ENCODE results near the gene PLSCR4. TPM values are rescaled to one million over a fixed set of nuclear protein-coding genes. Genes with fewer than 3 reads are reported as not detected.

Gene PLSCR4
- total RNA-seq, 4 donors from 2014 or later: 42.0 to 83.3 (median 61.5) TPM

GRCh38 chr3:146247911-146248310 is 3.0 kb downstream of the PLSCR4 start:
- Histone ChIP-seq H3K4me1 (peaks cover 2 to 49% (median 8%) of the 10 kb centered on the region in 3 donors), H3K4me3 (peak overlapping the region in 1 of 2 donors; percentile 88), H3K27ac (peak overlapping the region in 3 of 4 donors; percentile 29 to 41 (median 31)), H3K27me3 (no peaks in the 10 kb centered on the region), H3K9me3 (no peaks in the 10 kb centered on the region), H3K36me3 (no peaks in the 10 kb centered on the region)
- WGBS, 2 donors (ENCODE audit: low coverage in 1 of 2): 75 to 100% methylated on average over 1 of the region's 1 CpG
- TF ChIP-seq POLR2AphosphoS5 (IDR thresholded peaks at IDR 0.05): no peak
- TF ChIP-seq POLR2A (IDR thresholded peaks at IDR 0.05): no peak
- no peak for ATAC-seq

DNA sequence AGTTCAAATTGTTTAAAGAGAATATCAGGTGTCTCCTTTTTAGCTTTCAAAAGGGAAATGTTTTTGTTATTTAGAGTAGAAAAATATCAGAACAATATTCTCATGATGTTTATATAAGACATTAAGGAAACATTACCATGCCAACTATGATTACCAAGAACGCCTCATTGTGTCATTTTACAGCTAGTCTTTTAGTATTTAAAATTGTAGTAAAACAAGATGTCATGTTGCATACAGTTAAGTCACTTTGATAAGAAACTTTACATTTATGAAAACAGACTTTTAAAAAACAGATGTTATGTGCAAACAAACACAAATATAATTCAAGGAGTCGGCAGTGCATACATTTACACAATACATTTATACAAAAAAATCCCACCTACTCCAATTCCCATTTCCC is 4.4 kb downstream of the PLSCR4 start:
- TF ChIP-seq EP300 (IDR thresholded peaks at IDR 0.05): no peak
- TF ChIP-seq POLR2AphosphoS5 (IDR thresholded peaks at IDR 0.05): no peak
- no peak for TF ChIP-seq POLR2A (IDR thresholded peaks at IDR 0.05)
- TF ChIP-seq CTCF (IDR thresholded peaks at IDR 0.05): no peak
- Histone ChIP-seq H3K27me3 (no peaks in the 10 kb centered on the region), H3K9me3 (no peaks in the 10 kb centered on the region), H3K36me3 (no peaks in the 10 kb centered on the region), H3K4me3 (no peak overlapping the region), H3K4me1 (peaks cover 0 to 35% (median under 1%) of the 10 kb centered on the region in 3 donors), H3K27ac (peak overlapping the region in 1 of 4 donors; percentile 41)
- ATAC-seq: no peak
- WGBS, 2 donors (ENCODE audit: low coverage in 1 of 2): 43 to 46% methylated on average over 2 of the region's 2 CpGs

GRCh38 chr3:146243559-146243958 is 7.3 kb downstream of the PLSCR4 start:
- Histone ChIP-seq H3K27me3 (no peaks in the 10 kb centered on the region), H3K36me3 (no peaks in the 10 kb centered on the region), H3K4me1 (peaks cover 0 to 25% (median 0%) of the 10 kb centered on the region in 3 donors), H3K9me3 (no peaks in the 10 kb centered on the region), H3K27ac (no peak overlapping the region), H3K4me3 (no peak overlapping the region)
- no peak for ATAC-seq
- TF ChIP-seq POLR2AphosphoS5 (IDR thresholded peaks at IDR 0.05) (no peak), CTCF (IDR thresholded peaks at IDR 0.05) (no peak), POLR2A (IDR thresholded peaks at IDR 0.05) (no peak), EP300 (IDR thresholded peaks at IDR 0.05) (no peak)
- 42 to 79% methylated on average over 1 of the region's 1 CpG for WGBS, 2 donors (ENCODE audit: low coverage in 1 of 2)

DNA sequence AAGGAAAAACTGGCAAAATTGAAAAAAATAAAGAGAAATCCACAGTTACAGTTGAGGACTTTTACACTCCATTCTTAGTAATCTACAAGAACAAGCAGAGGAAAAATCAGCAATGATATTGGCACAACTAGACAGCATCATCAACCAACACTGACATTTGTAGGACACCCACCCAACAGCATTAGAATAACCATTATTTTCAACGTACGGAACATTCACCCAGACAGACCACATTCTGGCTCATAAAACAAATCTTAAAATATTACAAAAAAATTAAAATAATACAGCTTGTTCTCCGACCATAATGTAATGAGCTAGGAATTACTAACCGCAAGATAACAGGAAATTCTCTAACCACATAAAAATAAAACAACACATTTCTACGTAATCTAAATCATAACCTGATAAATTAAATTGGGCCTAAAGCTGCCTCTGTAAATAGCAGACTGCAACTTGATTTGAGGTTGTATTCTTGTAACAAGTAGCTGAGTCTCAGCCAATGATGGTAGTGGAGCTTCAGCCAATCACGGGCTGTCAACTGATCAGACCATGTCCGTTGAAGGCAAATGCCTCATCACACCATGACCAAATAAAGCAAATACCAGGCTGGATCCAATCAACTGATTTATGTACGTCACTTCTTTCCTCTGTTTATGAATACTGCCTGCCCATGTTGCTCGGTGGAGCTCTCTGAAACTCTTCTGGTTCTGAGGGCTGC is 9.2 kb downstream of the PLSCR4 start:
- no peak for TF ChIP-seq POLR2AphosphoS5 (IDR thresholded peaks at IDR 0.05)
- no peak for TF ChIP-seq POLR2A (IDR thresholded peaks at IDR 0.05)
- TF ChIP-seq CTCF (IDR thresholded peaks at IDR 0.05): no peak
- no peak for TF ChIP-seq EP300 (IDR thresholded peaks at IDR 0.05)
- no peaks in the 10 kb centered on the region for H3K27me3 ChIP-seq
- 68 to 78% methylated on average over 9 of the region's 9 CpGs for WGBS, 2 donors (ENCODE audit: low coverage in 1 of 2)
- peak overlapping the region in 2 of 4 donors; percentile 17 to 25 for H3K27ac ChIP-seq
- peaks cover 0 to 14% (median 0%) of the 10 kb centered on the region in 3 donors for H3K9me3 ChIP-seq
- ATAC-seq: no peak
- H3K4me1 ChIP-seq: peaks cover 0 to 8% (median 0%) of the 10 kb centered on the region in 3 donors
- no peaks in the 10 kb centered on the region for H3K36me3 ChIP-seq
- no peak overlapping the region for H3K4me3 ChIP-seq

DNA sequence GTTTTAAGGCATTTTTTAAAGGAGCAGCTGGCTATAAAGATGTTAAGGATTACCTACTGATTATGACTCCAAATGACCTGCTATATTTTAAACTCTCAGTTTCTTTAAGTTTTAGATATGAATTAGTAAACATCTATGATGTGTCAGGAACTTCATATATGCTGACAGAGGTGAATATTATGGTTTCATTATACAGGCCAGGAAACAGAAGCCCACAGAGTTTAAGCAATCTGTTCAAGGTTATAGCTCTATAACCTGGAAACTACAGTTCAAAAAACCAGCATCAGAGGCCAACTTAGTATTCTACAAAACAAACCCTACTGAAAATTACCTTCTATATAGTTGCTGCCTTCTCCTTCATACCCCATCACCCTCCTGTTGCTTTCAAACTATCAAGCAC is 17.4 kb downstream of the PLSCR4 start:
- Histone ChIP-seq H3K9me3 (peaks cover 0 to 28% (median 0%) of the 10 kb centered on the region in 3 donors), H3K4me3 (no peak overlapping the region), H3K27ac (no peak overlapping the region), H3K4me1 (peaks cover 0 to 15% (median 0%) of the 10 kb centered on the region in 3 donors), H3K27me3 (no peaks in the 10 kb centered on the region), H3K36me3 (no peaks in the 10 kb centered on the region)
- ATAC-seq: no peak
- no peak for TF ChIP-seq POLR2A (IDR thresholded peaks at IDR 0.05)
- TF ChIP-seq EP300 (IDR thresholded peaks at IDR 0.05): no peak
- no peak for TF ChIP-seq CTCF (IDR thresholded peaks at IDR 0.05)
- no peak for TF ChIP-seq POLR2AphosphoS5 (IDR thresholded peaks at IDR 0.05)

Data from gastroesophageal sphincter (tissue), 4 donors.